HFF-Myc (cell line): ENCODE data around the gene SLC49A3.

Experiments
- DNase-seq: peaks from one replicate; pipeline ENCODE4 v3.0.0-alpha.2; 2011; ENCODE audit warnings: low read depth; ENCODE audit errors: extremely low read depth
- H3K4me3 ChIP-seq: replicated peaks from 2 replicates; pipeline ENCODE4 v1.5.1; 2011; ENCODE audit warnings: low read depth, mild to moderate bottlenecking, control low read depth, low read length
- CTCF ChIP-seq: IDR thresholded peaks from 2 replicates; pipeline ENCODE4 v1.5.1; 2012; ENCODE audit warnings: mild to moderate bottlenecking, low read depth, low read length, control low read depth; ENCODE audit errors: missing control alignments

The SLC49A3 gene

GRCh38 chr4:666436-666810 is 22.5 kb downstream of the SLC49A3 start:
- no peak for TF ChIP-seq CTCF
- no peak for DNase-seq
- H3K4me3 ChIP-seq, result no peak overlapping the region

- no peak overlapping the region for H3K4me3 ChIP-seq
- TF ChIP-seq CTCF, result no peak
- DNase-seq, result no peak
These were observed 23.1 kb downstream of the SLC49A3 start for GRCh38 chr4:665751-666435.

DNA sequence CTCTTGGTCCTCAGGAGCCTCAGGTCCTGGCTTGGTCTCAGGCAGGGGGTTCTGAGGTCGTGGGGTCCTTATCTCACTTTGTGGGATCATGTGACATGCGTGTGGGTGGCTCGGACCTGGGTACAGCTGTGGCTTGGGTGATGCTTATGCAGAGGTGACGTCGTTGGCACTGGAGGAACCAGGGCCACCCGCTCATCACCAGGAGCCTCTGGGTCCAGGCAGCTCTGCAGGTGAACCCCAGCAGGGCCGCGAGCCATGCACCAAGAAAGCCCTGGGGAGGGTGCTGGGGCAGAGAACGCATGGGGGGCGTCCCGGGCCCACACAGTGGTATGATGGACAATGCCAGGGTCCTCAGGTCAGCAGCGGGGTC is 23.6 kb downstream of the SLC49A3 start:
- TF ChIP-seq CTCF, result no peak
- no peak for DNase-seq
- H3K4me3 ChIP-seq, result no peak overlapping the region

DNA sequence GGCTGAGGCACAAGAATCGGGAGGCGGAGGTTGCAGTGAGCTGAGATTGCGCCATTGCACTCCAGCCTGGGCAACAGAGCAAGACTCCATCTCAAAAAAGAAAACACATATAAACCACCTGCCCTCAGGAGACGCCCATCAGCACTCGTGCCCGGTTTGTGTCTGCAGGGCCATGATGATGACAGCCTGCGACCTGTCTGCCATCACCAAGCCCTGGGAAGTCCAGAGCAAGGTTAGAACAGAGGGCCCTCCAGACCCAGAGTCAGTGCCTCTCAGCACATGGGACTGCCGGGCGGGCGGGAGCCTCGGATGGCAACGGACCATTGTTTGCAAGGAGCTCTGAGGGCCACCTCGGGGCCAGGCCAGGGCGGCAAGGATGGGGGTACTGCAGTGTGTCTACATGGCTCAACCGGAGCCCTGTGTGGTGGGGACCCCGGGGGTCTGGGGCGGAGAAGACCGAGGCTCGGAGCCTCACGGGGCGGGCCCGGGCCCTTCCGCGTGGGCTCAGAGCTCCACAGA is 24.2 kb downstream of the SLC49A3 start:
- H3K4me3 ChIP-seq, result no peak overlapping the region
- no peak for DNase-seq
- TF ChIP-seq CTCF, result no peak

- peak overlapping the region; percentile 25 for H3K4me3 ChIP-seq
- no peak for TF ChIP-seq CTCF
- no peak for DNase-seq
These were observed 25.2 kb downstream of the SLC49A3 start for GRCh38 chr4:663438-664428.

DNA sequence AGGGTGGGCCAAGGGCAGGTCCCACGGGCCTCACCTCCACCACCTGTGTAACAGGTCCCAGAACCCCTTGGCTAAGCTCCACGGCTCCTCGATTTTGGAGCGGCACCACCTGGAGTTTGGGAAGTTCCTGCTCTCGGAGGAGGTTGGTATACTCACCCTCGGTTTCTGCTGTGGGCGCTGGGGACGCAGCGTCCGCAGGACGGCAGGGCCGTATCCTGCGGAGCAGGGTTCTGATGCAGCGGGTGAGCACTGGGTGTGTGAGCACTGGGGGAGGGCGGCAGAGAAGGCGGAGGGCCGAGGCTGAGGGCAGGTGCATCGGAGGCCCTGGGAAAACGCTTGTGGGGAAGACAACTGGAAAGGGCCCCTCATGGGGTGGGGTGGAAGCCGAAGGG is 25.9 kb downstream of the SLC49A3 start:
- DNase-seq, result no peak
- TF ChIP-seq CTCF, result no peak
- peak overlapping the region; percentile 25 for H3K4me3 ChIP-seq
